T-helper 9 cell (primary cell): ENCODE measurements around the gene ARHGEF16.

Source experiments
- DNase-seq: peaks from one replicate; pipeline ENCODE4 v3.0.0-alpha.2; 2020

ARHGEF16 gene

GRCh38 chr1:3439346-3440299, 14.8 kb upstream of the ARHGEF16 start:
- DNase-seq: no peak

DNA sequence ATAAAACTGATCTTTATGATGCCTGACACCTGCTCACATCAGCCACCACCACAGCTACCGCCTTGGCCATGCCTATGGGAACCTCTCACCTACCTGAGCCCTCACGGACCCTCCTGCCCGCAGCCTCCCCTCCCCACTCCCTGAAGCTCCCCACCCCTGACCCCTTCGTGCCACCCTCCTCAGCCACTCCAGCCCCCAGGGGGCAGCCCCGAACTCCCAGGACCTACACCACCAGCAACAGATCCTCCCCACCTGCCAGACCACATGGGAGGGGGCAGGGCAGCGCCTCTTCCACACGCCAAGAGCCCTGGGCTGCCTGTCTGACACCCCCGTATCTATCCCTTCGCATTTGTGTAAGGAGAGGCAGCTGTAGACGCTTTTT, 14.2 kb upstream of the ARHGEF16 start:
- no peak for DNase-seq

DNA sequence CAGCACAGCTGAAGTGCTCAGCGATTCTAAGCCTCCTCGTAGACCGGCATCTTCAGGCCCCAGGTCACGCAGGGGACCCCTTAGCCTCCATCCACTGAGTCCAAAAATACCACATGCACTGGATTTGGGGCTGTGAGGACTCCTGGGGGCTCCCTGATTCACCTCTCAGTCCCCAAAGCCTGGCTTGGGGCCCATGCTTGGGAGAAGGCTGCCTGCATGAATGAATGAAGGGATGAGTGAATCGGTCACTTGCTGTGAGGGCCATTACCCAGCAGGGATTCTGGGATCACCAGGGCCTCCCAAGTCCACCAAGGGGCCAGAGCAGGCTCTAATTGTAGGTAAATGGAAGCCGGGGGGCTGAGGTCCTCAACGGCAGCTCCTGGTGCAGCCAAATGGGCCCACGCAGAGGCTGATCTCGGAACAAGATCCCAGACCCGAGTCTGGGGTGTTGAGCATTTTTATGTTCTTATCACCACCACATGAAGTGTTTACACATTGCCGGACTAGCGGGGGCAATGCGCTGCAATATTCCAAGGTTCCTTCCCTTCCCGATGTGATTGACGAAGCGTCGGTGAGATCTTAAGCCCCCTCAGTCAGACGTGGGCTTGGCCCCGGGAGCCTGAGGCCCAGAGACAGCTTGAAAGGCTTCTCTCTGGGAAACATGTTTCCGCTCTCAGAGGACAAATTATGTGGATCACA, 13.6 kb upstream of the ARHGEF16 start:
- DNase-seq: no peak

GRCh38 chr1:3441410-3441847, 13.0 kb upstream of the ARHGEF16 start:
- no peak for DNase-seq

DNA sequence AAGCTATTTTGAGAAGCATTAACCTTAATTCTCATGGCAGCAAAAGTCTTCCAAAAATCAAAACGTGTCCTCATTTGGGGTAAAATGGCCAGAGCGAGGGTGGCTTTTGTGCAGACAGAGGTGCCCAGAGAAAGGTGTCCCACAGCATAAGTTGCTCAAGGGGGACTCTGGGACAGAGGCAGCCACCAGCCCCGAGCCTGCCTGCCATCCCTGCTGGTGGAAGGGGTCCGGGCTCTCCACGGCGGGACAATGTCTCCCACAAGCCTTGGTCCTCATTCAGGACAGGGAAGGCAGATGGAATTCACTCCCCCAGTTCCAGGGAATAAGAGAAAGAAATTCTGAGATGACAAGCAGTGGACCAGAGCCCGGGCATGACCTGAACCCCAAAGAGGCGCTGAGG, 12.6 kb upstream of the ARHGEF16 start:
- no peak for DNase-seq

DNA sequence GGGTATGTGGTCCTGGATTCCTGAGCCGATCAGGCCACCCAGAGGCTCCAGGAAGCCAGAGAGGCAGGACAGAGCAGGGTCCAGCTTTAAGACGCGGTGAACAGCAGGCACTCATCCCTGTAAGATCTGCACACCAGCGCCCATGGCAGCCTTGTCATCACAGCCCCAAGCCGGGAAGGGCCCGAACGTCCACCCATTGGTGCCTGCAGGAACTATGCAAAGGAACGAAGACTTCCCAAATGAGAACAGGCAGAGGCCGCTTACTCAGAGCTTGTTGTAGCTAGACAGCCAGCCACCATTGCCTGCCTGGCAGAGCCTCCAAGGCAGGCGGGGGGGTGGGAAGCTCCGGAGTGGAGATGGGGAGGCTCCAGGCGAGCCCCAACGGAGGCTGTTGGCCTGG, 12.1 kb upstream of the ARHGEF16 start:
- DNase-seq: no peak

- no peak for DNase-seq
Observed at GRCh38 chr1:3442901-3443300, 11.6 kb upstream of the ARHGEF16 start.

DNA sequence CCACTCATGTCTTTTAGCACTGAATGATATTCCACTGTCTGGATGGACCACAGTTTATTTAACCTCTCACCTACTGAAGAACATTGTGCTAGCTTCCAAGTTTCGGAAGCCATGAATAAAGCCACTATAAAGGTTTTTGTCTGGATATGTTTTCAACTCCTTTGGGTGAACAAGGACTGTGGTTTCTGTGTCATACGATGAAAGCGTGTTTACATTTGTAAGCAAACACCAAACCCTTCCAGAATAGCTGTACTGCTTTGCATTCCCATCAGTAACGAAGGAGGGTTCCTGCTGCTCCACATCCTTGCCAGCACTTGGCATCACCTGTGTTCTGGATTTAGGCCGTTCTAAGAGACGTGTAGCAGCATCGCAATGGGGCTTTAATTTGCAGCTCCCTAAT, 10.7 kb upstream of the ARHGEF16 start:
- DNase-seq: no peak

- no peak for DNase-seq
Observed at GRCh38 chr1:3444298-3444697, 10.2 kb upstream of the ARHGEF16 start.

GRCh38 chr1:3444736-3445135, 9.7 kb upstream of the ARHGEF16 start:
- DNase-seq: no peak

- no peak for DNase-seq
Observed at GRCh38 chr1:3450202-3450863, 4.1 kb upstream of the ARHGEF16 start.

GRCh38 chr1:3450983-3451382, 3.5 kb upstream of the ARHGEF16 start:
- no peak for DNase-seq

DNA sequence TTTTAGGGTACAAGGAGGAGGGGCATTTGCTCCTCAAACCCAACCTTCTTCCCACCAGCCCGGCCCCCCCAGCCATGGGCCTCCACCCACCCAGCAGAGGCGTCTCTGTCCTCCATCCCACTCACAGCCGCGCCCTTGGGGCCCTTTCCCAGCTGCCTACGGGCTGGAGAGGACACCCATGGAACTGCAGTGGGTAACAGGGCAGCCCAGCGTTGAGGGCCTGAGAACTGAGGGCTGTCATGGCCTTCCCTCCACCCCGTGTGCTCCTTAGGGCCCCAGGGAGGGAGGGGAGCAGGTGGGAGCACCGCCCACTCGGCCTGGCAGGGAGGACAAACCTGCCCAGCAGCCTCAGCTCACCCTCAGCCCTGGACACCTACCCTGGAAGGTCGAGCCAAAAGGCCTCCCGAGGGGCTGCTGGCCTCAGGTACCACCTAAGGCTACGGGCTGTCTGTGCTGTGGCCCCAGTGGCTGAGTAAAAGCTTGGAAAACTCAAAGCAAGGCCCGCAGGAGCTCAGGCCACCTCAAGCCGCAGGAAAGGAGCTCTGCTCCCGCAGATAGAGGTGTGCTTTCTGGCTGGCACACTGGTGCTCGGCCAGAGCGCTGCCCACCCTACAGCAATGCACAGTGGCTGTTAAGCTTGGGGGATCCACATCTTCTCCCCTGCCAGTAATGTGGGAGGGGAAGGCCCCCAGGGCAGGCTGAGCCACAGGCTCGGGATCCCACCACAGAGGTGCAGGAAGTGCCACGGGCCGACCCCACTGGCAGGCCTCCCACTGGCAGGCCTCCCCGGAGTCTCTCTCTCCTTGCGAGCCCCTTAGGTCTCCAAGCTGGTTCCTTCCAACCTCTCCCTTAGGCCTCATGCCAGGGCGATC, 2.2 kb upstream of the ARHGEF16 start:
- no peak for DNase-seq

- no peak for DNase-seq
Observed at GRCh38 chr1:3452866-3453175, 1.6 kb upstream of the ARHGEF16 start.

DNA sequence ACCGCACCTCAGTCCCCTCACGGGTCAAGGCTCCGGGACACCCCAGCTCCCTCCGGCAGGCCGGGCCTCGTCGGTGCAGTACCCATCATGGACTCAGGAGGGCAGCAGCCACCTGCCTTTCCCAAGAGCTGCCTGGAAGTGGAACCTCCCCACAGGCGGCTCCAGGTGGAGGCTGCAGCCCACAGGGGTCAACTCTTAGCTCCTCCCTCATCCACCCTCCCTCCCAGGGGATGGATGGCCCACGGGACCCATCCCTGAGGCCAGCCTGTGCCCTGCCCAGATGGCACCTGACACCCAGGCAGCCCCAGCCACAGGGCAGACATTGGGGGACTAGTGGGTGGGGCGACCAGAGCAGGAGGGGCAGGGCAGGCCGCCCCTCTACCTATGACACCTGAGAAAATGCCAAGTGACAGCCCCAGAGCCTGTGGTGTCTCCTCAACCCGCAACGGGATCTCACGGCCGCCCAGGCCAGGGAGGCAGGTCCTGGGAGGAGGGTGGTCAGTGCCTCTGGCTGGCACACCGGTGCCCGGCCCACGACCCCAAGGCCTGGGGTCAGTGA, 1.2 kb upstream of the ARHGEF16 start:
- DNase-seq: peak; percentile 70

DNA sequence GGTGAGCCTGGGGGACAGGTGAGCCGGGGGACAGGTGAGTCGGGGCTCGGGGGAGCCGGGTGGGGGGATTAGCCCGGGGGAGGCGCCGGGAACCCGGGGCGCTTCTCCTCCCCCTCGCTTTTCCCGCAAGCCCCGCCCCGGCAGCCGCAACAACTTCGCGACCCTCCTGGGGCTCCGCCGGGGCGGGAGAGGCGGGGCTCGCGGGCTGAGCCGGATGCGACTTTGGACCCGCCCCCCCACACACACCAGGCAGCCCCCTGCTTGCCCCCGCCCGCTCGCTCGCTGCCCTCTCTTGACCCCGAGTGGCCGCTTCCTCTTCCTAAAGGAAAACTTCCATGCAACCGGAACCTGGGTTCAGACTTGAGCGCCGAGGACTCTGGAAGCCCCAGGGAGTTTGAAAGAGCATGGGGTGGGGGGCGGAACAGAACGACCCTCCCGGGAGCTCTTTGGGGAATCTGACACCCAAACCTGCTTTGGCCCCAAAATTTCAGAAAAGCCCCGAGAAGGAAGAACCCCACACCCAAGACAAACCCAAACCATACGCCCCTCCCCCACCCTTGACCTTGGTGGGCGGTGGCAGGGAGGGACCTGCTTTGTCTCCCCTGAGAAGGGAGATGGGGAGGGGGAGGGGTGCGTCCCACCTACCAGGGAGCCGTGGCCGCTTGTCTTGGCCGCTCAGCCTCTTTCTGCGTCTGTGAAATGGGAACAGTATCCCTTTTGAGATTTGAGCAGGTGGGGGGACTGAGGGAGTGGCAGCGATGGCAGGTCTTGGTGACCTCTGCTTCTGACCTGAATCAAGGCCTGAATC, 550 bp downstream of the ARHGEF16 start:
- DNase-seq: no peak

DNA sequence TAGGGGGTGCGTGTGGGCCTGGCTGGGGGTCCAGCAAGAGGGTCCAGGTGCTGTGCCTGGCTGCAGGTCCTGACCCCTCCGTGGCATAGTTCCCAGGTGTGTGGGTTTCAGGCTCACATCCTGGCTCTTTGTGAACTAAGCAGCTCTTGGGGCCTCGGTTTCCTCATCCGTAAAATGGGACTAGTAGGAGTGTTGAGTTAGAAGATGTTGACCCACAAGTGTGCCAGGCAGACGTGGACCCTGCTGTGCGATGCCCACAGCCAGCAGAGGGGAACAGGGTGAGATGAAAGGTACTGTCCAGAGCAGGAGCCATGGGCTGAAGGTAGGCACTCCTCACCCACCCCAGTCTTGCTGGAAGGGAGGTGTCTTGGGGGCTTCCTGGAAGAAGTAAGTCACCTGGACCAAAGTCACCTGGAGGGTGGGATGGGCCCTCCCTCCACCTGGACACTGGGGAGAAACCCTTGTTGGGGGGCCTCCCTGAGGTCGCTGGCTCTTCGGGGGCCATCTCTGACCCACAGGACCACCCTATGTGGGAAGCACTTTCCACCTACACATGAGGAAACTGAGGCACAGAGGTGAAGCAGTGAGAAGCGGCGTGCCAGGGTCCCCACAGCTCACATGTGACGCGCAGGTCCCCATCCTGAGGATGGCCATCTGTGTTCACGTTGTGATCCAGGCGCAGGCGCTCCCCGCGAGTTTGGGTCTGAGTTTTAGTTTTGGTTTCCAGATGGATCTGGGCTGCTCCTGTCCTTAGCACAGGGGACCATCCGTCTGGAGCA, 1.4 kb downstream of the ARHGEF16 start:
- no peak for DNase-seq

DNA sequence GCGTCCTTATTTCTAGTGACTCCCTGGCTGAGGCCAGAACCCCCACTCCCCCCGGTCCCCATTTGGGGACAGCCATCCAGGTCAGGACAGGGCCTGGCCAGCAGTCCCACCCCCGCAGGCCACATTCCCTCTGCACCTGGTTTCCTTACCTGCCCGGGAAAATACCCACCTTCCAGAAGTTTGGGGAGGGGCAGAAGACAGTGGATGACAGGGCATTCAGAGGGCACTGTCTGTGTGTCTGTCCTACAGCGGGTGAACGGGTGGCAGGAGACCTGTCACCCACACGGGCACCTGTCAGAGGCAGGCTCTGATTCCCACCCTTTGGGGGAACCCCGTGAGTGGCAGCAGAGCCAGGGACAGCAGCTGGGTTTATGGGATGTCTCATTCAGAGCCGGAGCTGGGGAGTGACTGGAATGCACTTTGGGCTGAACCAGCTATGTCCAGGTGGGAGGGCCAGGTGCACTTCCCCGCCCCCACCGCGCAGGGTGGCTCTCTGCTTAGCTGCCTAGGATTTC, 2.0 kb downstream of the ARHGEF16 start:
- DNase-seq: no peak

DNA sequence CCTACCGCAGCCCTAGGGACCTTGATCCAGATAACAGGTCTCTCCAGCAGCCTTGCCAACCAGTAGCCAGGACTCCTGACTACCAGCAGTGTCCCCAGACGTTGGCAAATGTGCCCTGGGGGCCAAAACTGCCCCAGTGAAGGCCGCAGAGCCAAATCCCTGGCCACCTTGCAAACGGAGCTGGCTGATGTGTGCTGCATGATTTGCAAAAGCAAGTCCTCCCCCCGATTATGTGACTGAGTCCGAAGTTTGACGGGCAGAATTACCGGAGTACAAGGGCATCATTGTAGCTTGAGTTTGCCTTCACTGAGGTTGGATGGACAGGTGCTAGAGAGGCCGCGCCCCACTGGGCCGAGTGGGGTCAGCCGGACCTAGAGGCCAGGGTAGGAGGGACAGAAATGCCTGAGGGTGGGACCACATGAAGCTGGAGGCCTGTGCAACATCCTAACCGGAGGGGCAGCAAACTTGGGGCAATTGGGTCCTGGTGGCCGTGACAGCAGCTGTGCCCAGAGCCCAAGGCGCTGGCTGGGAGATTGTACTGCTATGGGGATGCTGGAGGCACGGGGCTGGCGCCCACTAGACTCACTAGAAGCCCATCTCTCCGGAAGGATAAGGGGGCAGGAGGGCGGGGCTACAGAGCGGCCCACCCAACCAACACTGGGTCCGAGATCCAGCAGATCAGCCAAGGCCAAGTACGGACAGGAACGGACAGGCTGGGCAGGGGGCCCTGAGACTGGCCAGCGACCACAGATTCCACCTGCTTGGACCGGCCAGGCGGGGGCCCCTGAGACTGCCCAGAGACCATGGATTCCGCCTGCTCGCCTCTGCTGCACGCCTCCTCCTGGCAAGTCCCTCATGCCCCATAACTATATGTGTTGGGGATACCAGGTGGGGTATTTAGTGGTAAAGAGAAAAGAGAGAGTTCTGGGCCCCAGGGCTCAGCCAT, 2.8 kb downstream of the ARHGEF16 start:
- no peak for DNase-seq
